ENCODE measurements around the gene DCTN4. TPM values are rescaled to one million over a fixed set of nuclear protein-coding genes. Genes with fewer than 3 reads are reported as not detected.

The DCTN4 gene
- total RNA-seq, 1 experiment from 2014 or later = 66.8 TPM

GRCh38 chr5:150672237-150672883 lies 86.5 kb downstream of the DCTN4 start:
- Histone ChIP-seq H3K9me3 (ENCODE audit: control insufficient read depth, insufficient read depth, low read depth, low read length) (no peaks in the 10 kb centered on the region), H3K27ac (ENCODE audit: low read length) (peak overlapping the region; percentile 65), H3K36me3 (ENCODE audit: control insufficient read depth, insufficient read depth, low read length) (no peaks in the 10 kb centered on the region), H3K27me3 (ENCODE audit: control insufficient read depth, insufficient read depth, low read length) (no peaks in the 10 kb centered on the region), H3K4me3 (ENCODE audit: low read depth in 2 of 2, low read length in 2 of 2) (peak overlapping the region; percentile 49 to 68), H3K4me1 (ENCODE audit: control insufficient read depth, insufficient read depth, low read length) (peaks cover 11% of the 10 kb centered on the region)
- ChIA-PET POLR2A (interaction anchor here (1.1 kb wide), 1 partner anchor 28 kb away, joined by 13 read pairs; the partner anchor contains the start of gene RBM22), CTCF (no interaction called here)
- ATAC-seq (peak; percentile 81), DNase-seq (ENCODE audit: low read depth, low spot score) (no peak)
- intact Hi-C loops (cut with micrococcal nuclease; ENCODE audit: unreplicated experiment) = no loop called here
- BruUV-seq (replicated peaks) = no TSS peak
- no peak for TF ChIP-seq CTCF (IDR thresholded peaks at IDR 0.05)
- TF ChIP-seq TCF7L2 (IDR thresholded peaks at IDR 0.05; ENCODE audit: low read depth, low read length) = no peak
- 0 out of 2 replicates have a peak, but pooled peaks have one; percentile 31 for TF ChIP-seq SIN3A (IDR thresholded peaks at IDR 0.05; ENCODE audit: borderline replicate concordance, insufficient read depth, low read depth, low read length)
- no peak for TF ChIP-seq POLR2AphosphoS5 (IDR thresholded peaks at IDR 0.05; ENCODE audit: low read depth, low read length)
- in situ Hi-C loops (cut with HindIII; ENCODE audit: low pct_unique_long_range_greater_than_20kb, low sequenced_read_pairs) = no loop called here

- TF ChIP-seq POLR2AphosphoS5 (IDR thresholded peaks at IDR 0.05; ENCODE audit: low read depth, low read length) (no peak), TCF7L2 (IDR thresholded peaks at IDR 0.05; ENCODE audit: low read depth, low read length) (no peak), SIN3A (IDR thresholded peaks at IDR 0.05; ENCODE audit: borderline replicate concordance, insufficient read depth, low read depth, low read length) (no peak), CTCF (IDR thresholded peaks at IDR 0.05) (no peak), REST (IDR thresholded peaks at IDR 0.05; ENCODE audit: insufficient read depth in 1 of 2, low read depth in 2 of 2, low read length in 1 of 2) (no peak)
- BruUV-seq (replicated peaks) = no TSS peak
- intact Hi-C loops (cut with micrococcal nuclease; ENCODE audit: unreplicated experiment) (no loop called here), in situ Hi-C loops (cut with HindIII; ENCODE audit: low pct_unique_long_range_greater_than_20kb, low sequenced_read_pairs) (no loop called here)
- H3K36me3 ChIP-seq (ENCODE audit: control insufficient read depth, insufficient read depth, low read length) = no peaks in the 10 kb centered on the region
- ChIA-PET CTCF (no interaction called here), POLR2A (interaction anchor here (1.1 kb wide), 1 partner anchor 29 kb away, joined by 13 read pairs; the partner anchor contains the start of gene RBM22)
- peak overlapping the region; percentile 49 to 68 for H3K4me3 ChIP-seq (ENCODE audit: low read depth in 2 of 2, low read length in 2 of 2)
- H3K27ac ChIP-seq (ENCODE audit: low read length) = peak overlapping the region; percentile 65
- H3K27me3 ChIP-seq (ENCODE audit: control insufficient read depth, insufficient read depth, low read length) = no peaks in the 10 kb centered on the region
- H3K9me3 ChIP-seq (ENCODE audit: control insufficient read depth, insufficient read depth, low read depth, low read length) = no peaks in the 10 kb centered on the region
- peaks cover 11% of the 10 kb centered on the region for H3K4me1 ChIP-seq (ENCODE audit: control insufficient read depth, insufficient read depth, low read length)
- DNase-seq (ENCODE audit: low read depth, low spot score) = no peak
- ATAC-seq = peak; percentile 44; the same call in 1 of the 2 replicates
Measured at GRCh38 chr5:150671509-150672236, 87.1 kb downstream of the DCTN4 start.

Measured in Panc1 (cell line).